ENCODE measurements around the gene CHST12. TPM values are rescaled to one million over a fixed set of nuclear protein-coding genes. Genes with fewer than 3 reads are reported as not detected.
A peak's percentile ranks its signal among the peaks of the same experiment; 100 is the strongest.

CHST12 gene
- total and polyA plus RNA-seq, 2 of the 4 experiments (the other 2 are of a cell fraction): 3.8 to 27.0 TPM

- no peak overlapping the region for H2BK120ac ChIP-seq (ENCODE audit: low read depth, low read length)
- WGBS, 2 experiments (ENCODE audit: extremely low coverage in 2 of 2, insufficient read length in 1 of 2): no CpG with 5 or more reads among the region's 3 CpGs
- H3K9me1 ChIP-seq (ENCODE audit: insufficient read depth, low read length): 0 out of 2 replicates have a peak, but pooled peaks cover 4% of the 10 kb centered on the region
- H2AK9ac ChIP-seq (replicated peaks; ENCODE audit: low read depth, low read length, poor library complexity): no peak overlapping the region
- no peak overlapping the region for H3K14ac ChIP-seq (replicated peaks; ENCODE audit: low read depth, low read length)
- H3K9me3 ChIP-seq (ENCODE audit: control insufficient read depth, insufficient read depth, low read length): no peaks in the 10 kb centered on the region
- peaks cover 6% of the 10 kb centered on the region; the same call in 1 of the 2 replicates for H3K27me3 ChIP-seq (ENCODE audit: control insufficient read depth, insufficient read depth, low read length)
- H2BK5ac ChIP-seq (ENCODE audit: low read depth, low read length, poor library complexity, severe bottlenecking): no peak overlapping the region
- dilution Hi-C loops (cut with HindIII; ENCODE audit: low sequenced_read_pairs, unreplicated experiment) (no loop called here), intact Hi-C loops (cut with micrococcal nuclease) (no loop called here), in situ Hi-C loops (cut with MboI; ENCODE audit: low sequenced_read_pairs) (no loop called here)
- DNase-seq (no peak), ATAC-seq (ENCODE audit: low read depth) (no peak)
- no peak overlapping the region for H3K56ac ChIP-seq (ENCODE audit: extremely low read depth, insufficient read depth, low read length)
- no peak overlapping the region for H4K91ac ChIP-seq (ENCODE audit: insufficient read depth, low read depth, low read length)
- no peak overlapping the region for H3K4me3 ChIP-seq (ENCODE audit: insufficient read depth, low read depth, low read length)
- H3K23ac ChIP-seq (ENCODE audit: low read depth, low read length): no peak overlapping the region
- no peak overlapping the region for H2BK20ac ChIP-seq (ENCODE audit: low read depth, low read length)
- H3K4ac ChIP-seq (ENCODE audit: low read depth, low read length): no peak overlapping the region
- H2AFZ ChIP-seq (replicated peaks; ENCODE audit: low read length, poor library complexity): peak overlapping the region; percentile 56
- H3K18ac ChIP-seq (ENCODE audit: low read depth, low read length): no peak overlapping the region
- H2AK5ac ChIP-seq (ENCODE audit: low read depth, low read length): no peak overlapping the region
- ChIA-PET CTCF (no interaction called here), POLR2A (ENCODE audit: unreplicated experiment) (no interaction called here)
- H4K20me1 ChIP-seq (ENCODE audit: insufficient read depth, low read length): no peaks in the 10 kb centered on the region
- H2BK15ac ChIP-seq (ENCODE audit: low read depth, low read length): no peak overlapping the region
- BruUV-seq (replicated peaks): no TSS peak
- H4K8ac ChIP-seq (ENCODE audit: low read depth in 2 of 2, low read length in 2 of 2): no peak overlapping the region
- no peak overlapping the region for H3K27ac ChIP-seq (ENCODE audit: insufficient read depth, low read length)
- no peak overlapping the region for H3K9ac ChIP-seq (ENCODE audit: low read depth, low read length)
- no peaks in the 10 kb centered on the region for H3K36me3 ChIP-seq (ENCODE audit: control insufficient read depth, insufficient read depth, low read length)
- H3K4me2 ChIP-seq (ENCODE audit: low read depth, low read length): no peak overlapping the region
- TF ChIP-seq MAZ (IDR thresholded peaks at IDR 0.05; ENCODE audit: borderline replicate concordance, low read depth, low read length): no peak
- TF ChIP-seq FOS (IDR thresholded peaks at IDR 0.05; ENCODE audit: low read depth, low read length): no peak
- TF ChIP-seq MXI1 (IDR thresholded peaks at IDR 0.05; ENCODE audit: borderline replicate concordance, low read depth, low read length): no peak
- no peak for TF ChIP-seq BHLHE40 (IDR thresholded peaks at IDR 0.05; ENCODE audit: low read depth, low read length)
- TF ChIP-seq RFX5 (IDR thresholded peaks at IDR 0.05; ENCODE audit: low read depth, low read length): no peak
- TF ChIP-seq CTCF (conservative IDR thresholded peaks at IDR 0.05; ENCODE audit: low read depth, low read length): no peak
- no peak for TF ChIP-seq CEBPB (IDR thresholded peaks at IDR 0.05; ENCODE audit: low read depth, low read length)
- no peak for TF ChIP-seq NFE2L2 (IDR thresholded peaks at IDR 0.05; ENCODE audit: low read depth, low read length)
- no peak for TF ChIP-seq POLR2A (IDR thresholded peaks at IDR 0.05; ENCODE audit: low read depth, low read length)
- TF ChIP-seq, protein P1, sequence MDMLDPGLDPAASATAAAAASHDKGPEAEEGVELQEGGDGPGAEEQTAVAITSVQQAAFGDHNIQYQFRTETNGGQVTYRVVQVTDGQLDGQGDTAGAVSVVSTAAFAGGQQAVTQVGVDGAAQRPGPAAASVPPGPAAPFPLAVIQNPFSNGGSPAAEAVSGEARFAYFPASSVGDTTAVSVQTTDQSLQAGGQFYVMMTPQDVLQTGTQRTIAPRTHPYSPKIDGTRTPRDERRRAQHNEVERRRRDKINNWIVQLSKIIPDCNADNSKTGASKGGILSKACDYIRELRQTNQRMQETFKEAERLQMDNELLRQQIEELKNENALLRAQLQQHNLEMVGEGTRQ (IDR thresholded peaks at IDR 0.05; ENCODE audit: low read depth, low read length): no peak
- TF ChIP-seq SMC3 (IDR thresholded peaks at IDR 0.05; ENCODE audit: low read depth, low read length): no peak
- TF ChIP-seq MAFK (IDR thresholded peaks at IDR 0.05; ENCODE audit: low read depth, low read length): no peak
- TF ChIP-seq, protein P2, sequence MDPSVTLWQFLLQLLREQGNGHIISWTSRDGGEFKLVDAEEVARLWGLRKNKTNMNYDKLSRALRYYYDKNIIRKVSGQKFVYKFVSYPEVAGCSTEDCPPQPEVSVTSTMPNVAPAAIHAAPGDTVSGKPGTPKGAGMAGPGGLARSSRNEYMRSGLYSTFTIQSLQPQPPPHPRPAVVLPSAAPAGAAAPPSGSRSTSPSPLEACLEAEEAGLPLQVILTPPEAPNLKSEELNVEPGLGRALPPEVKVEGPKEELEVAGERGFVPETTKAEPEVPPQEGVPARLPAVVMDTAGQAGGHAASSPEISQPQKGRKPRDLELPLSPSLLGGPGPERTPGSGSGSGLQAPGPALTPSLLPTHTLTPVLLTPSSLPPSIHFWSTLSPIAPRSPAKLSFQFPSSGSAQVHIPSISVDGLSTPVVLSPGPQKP (IDR thresholded peaks at IDR 0.05; ENCODE audit: borderline replicate concordance, low read depth, low read length): no peak
- TF ChIP-seq RCOR1 (IDR thresholded peaks at IDR 0.05; ENCODE audit: insufficient replicate concordance, low read length): no peak
- no peak for TF ChIP-seq CHD1 (IDR thresholded peaks at IDR 0.05; ENCODE audit: low read depth, low read length)
- TF ChIP-seq RAD21 (IDR thresholded peaks at IDR 0.05; ENCODE audit: low read length): no peak
- H3K4me1 ChIP-seq (ENCODE audit: control insufficient read depth, insufficient read depth, low read length): peaks cover 10% of the 10 kb centered on the region
- no peaks in the 10 kb centered on the region for H3K79me1 ChIP-seq (ENCODE audit: low read depth in 1 of 2, low read length in 2 of 2)
- no peak overlapping the region for H4K5ac ChIP-seq (ENCODE audit: low read depth, low read length)
Observed at GRCh38 chr7:2497065-2497464, 93.7 kb downstream of the CHST12 start.

All from IMR-90 (cell line).